GM19043 (cell line): ENCODE results near the gene UGT2A1.

Experiments
- ATAC-seq: cut with Tn5 transposase; IDR thresholded peaks from one replicate; pipeline ENCODE4 v1.9.1; 2021; ENCODE audit warnings: low read depth; ENCODE audit not compliant: unreplicated experiment

UGT2A1 gene

GRCh38 chr4:69594382-69594781 is 58.7 kb downstream of the UGT2A1 start:
- ATAC-seq = no peak

GRCh38 chr4:69591364-69591763 is 61.7 kb downstream of the UGT2A1 start:
- no peak for ATAC-seq

- no peak for ATAC-seq
Observed at GRCh38 chr4:69589884-69590283, 63.2 kb downstream of the UGT2A1 start.

- no peak for ATAC-seq
Observed at GRCh38 chr4:69584135-69584534, 68.9 kb downstream of the UGT2A1 start.

- no peak for ATAC-seq
Observed at GRCh38 chr4:69583543-69583942, 69.5 kb downstream of the UGT2A1 start.

- ATAC-seq = no peak
Observed at GRCh38 chr4:69577245-69577644, 75.8 kb downstream of the UGT2A1 start.

- ATAC-seq = no peak
Observed at GRCh38 chr4:69576251-69576877, 76.7 kb downstream of the UGT2A1 start.

GRCh38 chr4:69568787-69569186 is 84.3 kb downstream of the UGT2A1 start:
- no peak for ATAC-seq

- ATAC-seq = no peak
Observed at GRCh38 chr4:69563424-69563823, 89.6 kb downstream of the UGT2A1 start.

- no peak for ATAC-seq
Observed at GRCh38 chr4:69549651-69550050, 103.4 kb downstream of the UGT2A1 start.

- ATAC-seq = no peak
Observed at GRCh38 chr4:69546134-69546765, 106.8 kb downstream of the UGT2A1 start.
